DND-41 (cell line): ENCODE data around the gene PLEKHS1.
"Not testable (repeated sequence)": the region's sequence is repeated elsewhere in the genome, so short reads cannot be mapped to it uniquely, and the experiment has no call there.

Experiments
- EZH2 ChIP-seq: IDR thresholded peaks from 3 replicates; pipeline ENCODE4 v1.6.1; 2012; ENCODE audit warnings: borderline replicate concordance, low read depth, mild to moderate bottlenecking, moderate library complexity, low read length, inconsistent platforms; ENCODE audit not compliant: severe bottlenecking
- TF ChIP-seq, protein P1 (sequence below): IDR thresholded peaks from 2 replicates; pipeline ENCODE4 v1.5.1; 2012; ENCODE audit warnings: borderline replicate concordance, low read length, moderate library complexity, mild to moderate bottlenecking; ENCODE audit not compliant: poor library complexity, severe bottlenecking; ENCODE audit errors: extremely low read depth

DNA sequence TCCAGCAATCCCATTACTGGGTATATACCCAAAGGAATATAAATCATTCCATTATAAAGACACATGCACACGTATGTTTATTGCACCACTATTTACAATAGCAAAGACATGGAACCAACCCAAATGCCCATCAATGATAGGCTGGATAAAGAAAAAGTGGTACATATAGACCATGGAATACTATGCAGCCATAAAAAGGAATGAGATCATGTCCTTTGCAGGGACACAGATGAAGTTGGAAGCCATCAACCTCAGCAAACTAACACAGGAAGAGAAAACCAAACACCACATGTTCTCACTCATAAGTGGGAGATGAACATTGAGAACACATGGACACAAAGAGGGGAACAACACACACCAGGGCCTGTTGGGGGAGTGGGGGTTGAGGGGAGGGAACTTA, 63.2 kb downstream of the PLEKHS1 start:
- TF ChIP-seq, protein P1, sequence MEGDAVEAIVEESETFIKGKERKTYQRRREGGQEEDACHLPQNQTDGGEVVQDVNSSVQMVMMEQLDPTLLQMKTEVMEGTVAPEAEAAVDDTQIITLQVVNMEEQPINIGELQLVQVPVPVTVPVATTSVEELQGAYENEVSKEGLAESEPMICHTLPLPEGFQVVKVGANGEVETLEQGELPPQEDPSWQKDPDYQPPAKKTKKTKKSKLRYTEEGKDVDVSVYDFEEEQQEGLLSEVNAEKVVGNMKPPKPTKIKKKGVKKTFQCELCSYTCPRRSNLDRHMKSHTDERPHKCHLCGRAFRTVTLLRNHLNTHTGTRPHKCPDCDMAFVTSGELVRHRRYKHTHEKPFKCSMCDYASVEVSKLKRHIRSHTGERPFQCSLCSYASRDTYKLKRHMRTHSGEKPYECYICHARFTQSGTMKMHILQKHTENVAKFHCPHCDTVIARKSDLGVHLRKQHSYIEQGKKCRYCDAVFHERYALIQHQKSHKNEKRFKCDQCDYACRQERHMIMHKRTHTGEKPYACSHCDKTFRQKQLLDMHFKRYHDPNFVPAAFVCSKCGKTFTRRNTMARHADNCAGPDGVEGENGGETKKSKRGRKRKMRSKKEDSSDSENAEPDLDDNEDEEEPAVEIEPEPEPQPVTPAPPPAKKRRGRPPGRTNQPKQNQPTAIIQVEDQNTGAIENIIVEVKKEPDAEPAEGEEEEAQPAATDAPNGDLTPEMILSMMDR = not testable (repeated sequence)
- not testable (repeated sequence) for TF ChIP-seq EZH2
